Activated CD4-positive, alpha-beta T cell treated with anti-CD3 and anti-CD28 coated beads for 36 hours (primary cell): ENCODE data around the gene CDC27. TPM values are rescaled to one million over a fixed set of nuclear protein-coding genes. Genes with fewer than 3 reads are reported as not detected.
"Not testable (repeated sequence)": the region's sequence is repeated elsewhere in the genome, so short reads cannot be mapped to it uniquely, and the experiment has no call there.

Experiments
- ATAC-seq: fragments of 200-7000 bp; cut with Tn5 transposase; one replicate; pipeline ENCODE4 v1.10.0; 2021; ENCODE audit warnings: mild to moderate bottlenecking, moderate library complexity
- CTCF ChIA-PET: fragments of 350-600 bp; sonication (Branson Sonifier 250); formaldehyde crosslinking; loops from one replicate; lab custom pipeline; 2021; ENCODE audit warnings: antibody characterized with exemption; lab: Charles Lee
- POLR2A ChIA-PET: fragments of 350-600 bp; sonication (Branson Sonifier 250); formaldehyde crosslinking; loops from one replicate; lab custom pipeline; 2021; ENCODE audit warnings: antibody characterized with exemption, inconsistent platforms; lab: Charles Lee
- DNase-seq: peaks from one replicate; pipeline ENCODE4 v3.0.0-alpha.2; 2020
- H3K27ac Mint-ChIP-seq: one replicate; pipeline ENCODE4 v1.8.0; 2021; ENCODE audit warnings: mixed read lengths
- H3K27me3 Mint-ChIP-seq: one replicate; pipeline ENCODE4 v1.8.0; 2021; ENCODE audit warnings: mixed read lengths
- H3K36me3 Mint-ChIP-seq: one replicate; pipeline ENCODE4 v1.8.0; 2021; ENCODE audit warnings: low read depth, mixed read lengths
- H3K4me1 Mint-ChIP-seq: one replicate; pipeline ENCODE4 v1.8.0; 2021; ENCODE audit warnings: mixed read lengths
- H3K4me3 Mint-ChIP-seq: one replicate; pipeline ENCODE4 v1.8.0; 2021; ENCODE audit warnings: mild to moderate bottlenecking, moderate library complexity, mixed read lengths
- H3K9me3 Mint-ChIP-seq: one replicate; pipeline ENCODE4 v1.8.0; 2021; ENCODE audit warnings: low read depth, mixed read lengths
- intact Hi-C, 2 experiments: fragments of 100-400 bp; cut with DNase I in 1 of 2; cut with micrococcal nuclease in 1 of 2; formaldehyde crosslinking; loops; one replicate each; pipeline versions ENCODE4 v1.14.2 to v1.15.1; 2022 to 2024; cut with DNase I, micrococcal nuclease
- total RNA-seq, 2 experiments: library from RNA; stranded (reverse); gene quantifications; one replicate each; pipeline ENCODE4 v1.2.3, GENCODE V29; 2021

CDC27 gene
- total RNA-seq, 2 experiments from 2014 or later, result 123 to 166 TPM

GRCh38 chr17:47099451-47099986, 89.6 kb downstream of the CDC27 start:
- peak; percentile 7 for ATAC-seq
- Mint-ChIP-seq H3K4me3 (peak overlapping the region; percentile 87), H3K27me3 (no peaks in the 10 kb centered on the region), H3K4me1 (peaks cover 20% of the 10 kb centered on the region), H3K9me3 (no peaks in the 10 kb centered on the region), H3K36me3 (peaks cover 12% of the 10 kb centered on the region), H3K27ac (peak overlapping the region; percentile 63)
- intact Hi-C loops, result no loop called here
- POLR2A ChIA-PET, result no interaction called here
- DNase-seq, result peak; percentile 12
- CTCF ChIA-PET, result interaction anchor here (0.7 kb wide), 1 partner anchor 47 kb away, joined by 3 read pairs; no protein-coding TSS in a partner anchor

- Mint-ChIP-seq H3K27me3 (no peaks in the 10 kb centered on the region), H3K27ac (no peak overlapping the region), H3K9me3 (no peaks in the 10 kb centered on the region), H3K4me1 (peaks cover 25% of the 10 kb centered on the region), H3K4me3 (no peak overlapping the region), H3K36me3 (peaks cover 30% of the 10 kb centered on the region)
- ATAC-seq, result no peak
- DNase-seq, result no peak
- intact Hi-C loops, result no loop called here
- POLR2A ChIA-PET, result no interaction called here
- CTCF ChIA-PET, result interaction anchor here (1.0 to 1.5 kb wide), 2 partner anchors 8 to 11 kb away, joined by 3 to 4 read pairs; no protein-coding TSS in a partner anchor
Observed at GRCh38 chr17:47096343-47096742, 92.8 kb downstream of the CDC27 start.

- POLR2A ChIA-PET, result no interaction called here
- Mint-ChIP-seq H3K4me1 (peaks cover 23% of the 10 kb centered on the region), H3K36me3 (peaks cover 34% of the 10 kb centered on the region), H3K4me3 (no peak overlapping the region), H3K27ac (no peak overlapping the region), H3K27me3 (no peaks in the 10 kb centered on the region), H3K9me3 (no peaks in the 10 kb centered on the region)
- DNase-seq (no peak), ATAC-seq (no peak)
- CTCF ChIA-PET, result no interaction called here
- intact Hi-C loops, result no loop called here
Observed at GRCh38 chr17:47095268-47095667, 93.8 kb downstream of the CDC27 start.

- ChIA-PET CTCF (no interaction called here), POLR2A (no interaction called here)
- Mint-ChIP-seq H3K4me3 (no peak overlapping the region), H3K27me3 (no peaks in the 10 kb centered on the region), H3K27ac (no peak overlapping the region), H3K4me1 (peaks cover 32% of the 10 kb centered on the region), H3K36me3 (peaks cover 13% of the 10 kb centered on the region), H3K9me3 (no peaks in the 10 kb centered on the region)
- intact Hi-C loops, result no loop called here
- ATAC-seq, result no peak
- DNase-seq, result no peak
Observed at GRCh38 chr17:47087093-47087492, 102.0 kb downstream of the CDC27 start.

- no peak overlapping the region for H3K27ac Mint-ChIP-seq
- H3K4me3 Mint-ChIP-seq, result no peak overlapping the region
- H3K4me1 Mint-ChIP-seq, result peaks cover 30% of the 10 kb centered on the region
- DNase-seq (no peak), ATAC-seq (no peak)
- intact Hi-C loops, result no loop called here
- peaks cover 3% of the 10 kb centered on the region for H3K36me3 Mint-ChIP-seq
- POLR2A ChIA-PET, result interaction anchor here (0.6 kb wide), 1 partner anchor 562 kb away, joined by 5 read pairs; no protein-coding TSS in a partner anchor
- no peaks in the 10 kb centered on the region for H3K27me3 Mint-ChIP-seq
- no peaks in the 10 kb centered on the region for H3K9me3 Mint-ChIP-seq
- CTCF ChIA-PET, result interaction anchor here (0.7 to 0.9 kb wide), 2 partner anchors 11 to 95 kb away, joined by 3 read pairs; no protein-coding TSS in a partner anchor
Observed at GRCh38 chr17:47085736-47086135, 103.4 kb downstream of the CDC27 start.

GRCh38 chr17:47078801-47079200, 110.3 kb downstream of the CDC27 start:
- Mint-ChIP-seq H3K4me1 (peaks cover under 1% of the 10 kb centered on the region), H3K27ac (no peak overlapping the region), H3K27me3 (no peaks in the 10 kb centered on the region), H3K36me3 (peaks cover 7% of the 10 kb centered on the region), H3K4me3 (no peak overlapping the region), H3K9me3 (no peaks in the 10 kb centered on the region)
- ChIA-PET POLR2A (no interaction called here), CTCF (no interaction called here)
- DNase-seq (no peak), ATAC-seq (no peak)
- intact Hi-C loops, result no loop called here

- no peaks in the 10 kb centered on the region for H3K27me3 Mint-ChIP-seq
- intact Hi-C loops, result no loop called here
- POLR2A ChIA-PET, result no interaction called here
- no peak overlapping the region for H3K4me3 Mint-ChIP-seq
- H3K27ac Mint-ChIP-seq, result no peak overlapping the region
- ATAC-seq, result no peak
- DNase-seq, result peak; percentile 18
- H3K36me3 Mint-ChIP-seq, result peaks cover 7% of the 10 kb centered on the region
- H3K9me3 Mint-ChIP-seq, result no peaks in the 10 kb centered on the region
- CTCF ChIA-PET, result no interaction called here
- H3K4me1 Mint-ChIP-seq, result no peaks in the 10 kb centered on the region
Observed at GRCh38 chr17:47077576-47077975, 111.5 kb downstream of the CDC27 start.

- ATAC-seq, result no peak
- Mint-ChIP-seq H3K27ac (no peak overlapping the region), H3K4me3 (no peak overlapping the region), H3K27me3 (no peaks in the 10 kb centered on the region), H3K36me3 (peaks cover 10% of the 10 kb centered on the region), H3K4me1 (peaks cover 9% of the 10 kb centered on the region), H3K9me3 (no peaks in the 10 kb centered on the region)
- ChIA-PET CTCF (interaction anchor here (0.6 kb wide), 1 partner anchor 187 kb away, joined by 3 read pairs; no protein-coding TSS in a partner anchor), POLR2A (interaction anchor here (0.6 kb wide), 1 partner anchor 106 kb away, joined by 5 read pairs; no protein-coding TSS in a partner anchor)
- DNase-seq, result no peak
- intact Hi-C loops, result no loop called here
Observed at GRCh38 chr17:47076171-47076570, 112.9 kb downstream of the CDC27 start.

- H3K9me3 Mint-ChIP-seq, H3K27ac Mint-ChIP-seq, H3K36me3 Mint-ChIP-seq, H3K4me3 Mint-ChIP-seq, DNase-seq, H3K27me3 Mint-ChIP-seq, CTCF ChIA-PET, intact Hi-C loops, ATAC-seq: not testable (repeated sequence)
- POLR2A ChIA-PET, result interaction anchor here (0.6 kb wide), 1 partner anchor 250 kb away, joined by 9 read pairs; no protein-coding TSS in a partner anchor
- H3K4me1 Mint-ChIP-seq, result peaks cover 16% of the 10 kb centered on the region
Observed at GRCh38 chr17:47074361-47074760, 114.7 kb downstream of the CDC27 start.

GRCh38 chr17:47073629-47074028, 115.5 kb downstream of the CDC27 start:
- peaks cover 19% of the 10 kb centered on the region for H3K4me1 Mint-ChIP-seq
- ATAC-seq, DNase-seq, CTCF ChIA-PET, H3K27me3 Mint-ChIP-seq, H3K27ac Mint-ChIP-seq, H3K36me3 Mint-ChIP-seq, intact Hi-C loops, H3K9me3 Mint-ChIP-seq, H3K4me3 Mint-ChIP-seq: not testable (repeated sequence)
- POLR2A ChIA-PET, result interaction anchor here (0.7 kb wide), 1 partner anchor 132 kb away, joined by 3 read pairs; no protein-coding TSS in a partner anchor

- Mint-ChIP-seq H3K9me3 (no peaks in the 10 kb centered on the region), H3K27me3 (no peaks in the 10 kb centered on the region), H3K4me1 (peaks cover 23% of the 10 kb centered on the region), H3K27ac (no peak overlapping the region), H3K36me3 (peaks cover 7% of the 10 kb centered on the region), H3K4me3 (no peak overlapping the region)
- ATAC-seq, result no peak
- no peak for DNase-seq
- intact Hi-C loops, result no loop called here
- POLR2A ChIA-PET, result no interaction called here
- CTCF ChIA-PET, result no interaction called here
Observed at GRCh38 chr17:47072886-47073285, 116.2 kb downstream of the CDC27 start.

GRCh38 chr17:47071171-47071570, 117.9 kb downstream of the CDC27 start:
- DNase-seq, H3K4me3 Mint-ChIP-seq, H3K9me3 Mint-ChIP-seq, H3K27me3 Mint-ChIP-seq, ATAC-seq, intact Hi-C loops: not testable (repeated sequence)
- ChIA-PET CTCF (interaction anchor here (0.6 kb wide), 1 partner anchor 102 kb away, joined by 3 read pairs; no protein-coding TSS in a partner anchor), POLR2A (interaction anchor here (0.6 kb wide), 1 partner anchor 22 kb away, joined by 3 read pairs; no protein-coding TSS in a partner anchor)
- Mint-ChIP-seq H3K36me3 (peaks cover 12% of the 10 kb centered on the region), H3K27ac (peak overlapping the region; percentile 66), H3K4me1 (peaks cover 32% of the 10 kb centered on the region)
